Transverse colon (tissue), 4 donors: ENCODE results near the gene SEPSECS. TPM values are rescaled to one million over a fixed set of nuclear protein-coding genes. Genes with fewer than 3 reads are reported as not detected.
A peak's percentile ranks its signal among the peaks of the same experiment; 100 is the strongest.
"Not testable (repeated sequence)": the region's sequence is repeated elsewhere in the genome, so short reads cannot be mapped to it uniquely, and the experiment has no call there.

Experiments used
- DNase-seq: peaks from one replicate; pipeline ENCODE4 v3.0.0-alpha.2; 2019
- H3K27ac ChIP-seq, 4 donors: fragments of 200-600 bp; sonication (generic); 2 replicates each; pipeline ENCODE4 v1.5.1; 2016 to 2018; ENCODE audit warnings: inconsistent platforms in 4 of 4
- H3K27me3 ChIP-seq: fragments of 200-600 bp; sonication (generic); 2 replicates; pipeline ENCODE4 v1.5.1; 2017; ENCODE audit warnings: inconsistent platforms
- H3K36me3 ChIP-seq, 4 donors: fragments of 200-600 bp; sonication (generic); 2 replicates each; pipeline ENCODE4 v1.5.1; 2017 to 2019; ENCODE audit warnings: inconsistent platforms in 4 of 4
- H3K4me1 ChIP-seq, 4 donors: fragments of 200-600 bp; sonication (generic); 2 replicates each; pipeline ENCODE4 v1.5.1; 2017 to 2020; ENCODE audit warnings: inconsistent platforms in 4 of 4
- H3K4me3 ChIP-seq, 4 donors: fragments of 200-600 bp; sonication (generic); 1 replicate in 1 of 4; 2 replicates in 3 of 4; pipeline versions ENCODE4 v1.5.1 to v1.6.1; 2017 to 2019; ENCODE audit warnings: inconsistent platforms in 4 of 4
- H3K9me3 ChIP-seq, 2 donors: fragments of 200-600 bp; sonication (generic); 2 replicates each; pipeline ENCODE4 v1.5.1; 2017 to 2019; ENCODE audit warnings: inconsistent platforms in 2 of 2
- EP300 ChIP-seq: sonication (generic); formaldehyde crosslinking; IDR thresholded peaks from one replicate; pipeline ENCODE4 v1.6.1; 2017; ENCODE audit warnings: antibody characterized with exemption, low read depth
- POLR2A ChIP-seq: fragments of 450-650 bp; IDR thresholded peaks from one replicate; pipeline ENCODE4 v1.6.1; 2016; ENCODE audit warnings: antibody characterized with exemption, mild to moderate bottlenecking, moderate library complexity
- POLR2AphosphoS5 ChIP-seq, 3 donors: sonication (generic); formaldehyde crosslinking; IDR thresholded peaks; one replicate each; pipeline ENCODE4 v1.6.1; 2016; ENCODE audit warnings: antibody characterized with exemption in 3 of 3
- WGBS, 2 donors: methylation state at CpG; one replicate each; pipeline ENCODE4 v1.1.5; 2018; ENCODE audit warnings: low coverage in 1 of 2; 5-methylcytosine and 5-hydroxymethylcytosine counted together
- in situ Hi-C, 4 donors: fragments of 200-750 bp; cut with MboI; loops; one replicate each; pipeline versions ENCODE4 v1.15.0 to v1.15.1; 2017; ENCODE audit warnings: low sequenced_read_pairs in 3 of 4, low pct_ligation_motif_present in 1 of 4, low pct_unique_long_range_greater_than_20kb in 1 of 4
- intact Hi-C: fragments of 100-400 bp; cut with DNase I; formaldehyde crosslinking; loops from one replicate; pipeline ENCODE4 v1.15.1; 2023; ENCODE audit warnings: low total_unique reads
- total RNA-seq, 4 donors: library from RNA; depleted of rRNA; stranded (reverse); fragments of >200 nt; gene quantifications; one replicate each; pipeline ENCODE4 v1.1.0, GENCODE V29; 2016
- TF ChIP-seq, protein P1 (sequence below), 5 experiments: fragments of 200-600 bp in 3 of 5; fragments of 450-650 bp in 2 of 5; sonication (generic) in 3 of 5; IDR thresholded peaks; 1 replicate in 2 of 5; 2 replicates in 3 of 5; pipeline ENCODE4 v1.5.1; 2016 to 2017; ENCODE audit warnings: antibody characterized with exemption in 5 of 5, inconsistent platforms in 3 of 5, mild to moderate bottlenecking in 2 of 5, moderate library complexity in 1 of 5

Gene SEPSECS
- total RNA-seq, 4 donors from 2014 or later: 4.6 to 19.2 (median 16.5) TPM

- TF ChIP-seq POLR2AphosphoS5 (IDR thresholded peaks at IDR 0.05) (no peak), EP300 (no peak), POLR2A (no peak)
- TF ChIP-seq, protein P1, sequence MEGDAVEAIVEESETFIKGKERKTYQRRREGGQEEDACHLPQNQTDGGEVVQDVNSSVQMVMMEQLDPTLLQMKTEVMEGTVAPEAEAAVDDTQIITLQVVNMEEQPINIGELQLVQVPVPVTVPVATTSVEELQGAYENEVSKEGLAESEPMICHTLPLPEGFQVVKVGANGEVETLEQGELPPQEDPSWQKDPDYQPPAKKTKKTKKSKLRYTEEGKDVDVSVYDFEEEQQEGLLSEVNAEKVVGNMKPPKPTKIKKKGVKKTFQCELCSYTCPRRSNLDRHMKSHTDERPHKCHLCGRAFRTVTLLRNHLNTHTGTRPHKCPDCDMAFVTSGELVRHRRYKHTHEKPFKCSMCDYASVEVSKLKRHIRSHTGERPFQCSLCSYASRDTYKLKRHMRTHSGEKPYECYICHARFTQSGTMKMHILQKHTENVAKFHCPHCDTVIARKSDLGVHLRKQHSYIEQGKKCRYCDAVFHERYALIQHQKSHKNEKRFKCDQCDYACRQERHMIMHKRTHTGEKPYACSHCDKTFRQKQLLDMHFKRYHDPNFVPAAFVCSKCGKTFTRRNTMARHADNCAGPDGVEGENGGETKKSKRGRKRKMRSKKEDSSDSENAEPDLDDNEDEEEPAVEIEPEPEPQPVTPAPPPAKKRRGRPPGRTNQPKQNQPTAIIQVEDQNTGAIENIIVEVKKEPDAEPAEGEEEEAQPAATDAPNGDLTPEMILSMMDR (IDR thresholded peaks at IDR 0.05): no peak
- Histone ChIP-seq H3K9me3 (no peaks in the 10 kb centered on the region), H3K27ac (no peak overlapping the region), H3K4me1 (peaks cover 7 to 28% (median 17%) of the 10 kb centered on the region in 4 donors), H3K4me3 (no peak overlapping the region), H3K36me3 (no peaks in the 10 kb centered on the region), H3K27me3 (peaks cover 6% of the 10 kb centered on the region)
- intact Hi-C loops (no loop called here), in situ Hi-C loops (no loop called here)
- DNase-seq: no peak
- 54 to 72% methylated on average over 9 to 14 of the region's 14 CpGs for WGBS, 2 donors
These were observed 71.0 kb downstream of the SEPSECS start for GRCh38 chr4:25089051-25089763.

DNA sequence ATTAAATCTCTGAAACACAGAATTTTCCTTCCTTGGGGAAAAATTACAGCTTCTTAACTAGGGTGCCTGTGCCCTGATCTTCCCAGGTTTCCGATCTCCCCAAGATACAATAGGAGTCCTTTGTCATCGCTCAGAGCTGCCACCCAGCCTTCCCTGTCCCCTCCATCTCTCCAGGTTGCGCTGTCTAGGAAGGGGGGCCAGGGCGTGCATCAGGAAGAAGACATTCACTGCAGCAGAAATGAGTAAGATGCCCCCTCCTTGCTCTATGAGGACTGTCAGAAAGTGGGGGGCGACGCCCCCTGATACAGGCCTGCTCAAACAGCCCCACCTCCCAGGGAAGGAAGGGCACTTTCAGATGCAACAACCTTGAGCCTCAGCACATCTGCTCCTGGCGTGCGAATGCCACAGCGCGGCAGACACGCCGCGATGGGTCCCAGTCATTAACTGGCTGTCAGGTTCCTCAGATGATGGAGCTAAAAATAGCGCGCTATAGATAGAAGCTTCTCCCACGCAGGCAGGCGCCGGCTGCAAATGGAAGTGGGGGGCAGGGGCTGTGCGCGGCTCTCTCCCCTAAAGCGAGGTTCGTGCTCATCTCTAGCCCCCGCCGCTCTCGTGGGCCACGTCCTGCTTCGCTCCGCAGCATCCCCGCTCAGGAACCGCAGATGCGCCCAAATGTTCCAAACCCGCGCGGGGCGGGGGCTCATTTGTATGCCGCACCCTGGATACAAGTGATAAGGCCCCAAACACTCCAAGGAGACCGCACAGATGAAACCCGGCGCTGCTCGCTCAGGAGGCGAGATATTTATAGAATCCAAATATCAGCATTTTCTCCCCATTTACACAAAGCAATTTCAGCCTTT lies 71.9 kb downstream of the SEPSECS start:
- peak overlapping the region in 2 of 4 donors; percentile 4 to 32 for H3K4me3 ChIP-seq
- intact Hi-C loops: no loop called here
- no peak for DNase-seq
- H3K36me3 ChIP-seq: no peaks in the 10 kb centered on the region
- no peak overlapping the region for H3K27ac ChIP-seq
- H3K4me1 ChIP-seq: peaks cover 7 to 32% (median 21%) of the 10 kb centered on the region in 4 donors
- TF ChIP-seq, protein P1 (IDR thresholded peaks at IDR 0.05): no peak
- TF ChIP-seq EP300 (no peak), POLR2AphosphoS5 (IDR thresholded peaks at IDR 0.05) (peak in 1 of 3 donors; percentile 42), POLR2A (no peak)
- 55 to 96% methylated on average over 4 to 34 of the region's 41 CpGs for WGBS, 2 donors
- in situ Hi-C loops: no loop called here
- H3K27me3 ChIP-seq: peaks cover 6% of the 10 kb centered on the region
- no peaks in the 10 kb centered on the region for H3K9me3 ChIP-seq

DNA sequence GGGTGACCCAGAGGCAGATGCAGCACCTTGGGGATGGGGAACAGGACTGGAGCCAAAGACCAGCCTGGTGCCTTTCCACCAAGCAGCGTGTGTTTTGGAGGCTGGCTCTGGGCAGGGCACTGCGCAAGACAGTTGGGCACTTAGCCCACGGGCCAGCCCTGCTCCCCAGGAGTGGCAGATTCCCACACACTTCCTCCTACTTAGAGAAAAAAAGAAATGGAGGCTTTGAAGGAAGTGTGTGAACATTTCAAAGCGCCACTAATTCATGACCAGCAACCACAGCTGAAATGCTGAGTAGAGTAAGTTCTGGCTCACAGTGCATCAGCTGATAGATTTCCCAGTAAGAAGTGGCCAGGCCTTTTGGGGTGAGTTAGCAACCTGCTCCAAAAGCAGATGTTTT lies 74.6 kb downstream of the SEPSECS start:
- in situ Hi-C loops: no loop called here

DNA sequence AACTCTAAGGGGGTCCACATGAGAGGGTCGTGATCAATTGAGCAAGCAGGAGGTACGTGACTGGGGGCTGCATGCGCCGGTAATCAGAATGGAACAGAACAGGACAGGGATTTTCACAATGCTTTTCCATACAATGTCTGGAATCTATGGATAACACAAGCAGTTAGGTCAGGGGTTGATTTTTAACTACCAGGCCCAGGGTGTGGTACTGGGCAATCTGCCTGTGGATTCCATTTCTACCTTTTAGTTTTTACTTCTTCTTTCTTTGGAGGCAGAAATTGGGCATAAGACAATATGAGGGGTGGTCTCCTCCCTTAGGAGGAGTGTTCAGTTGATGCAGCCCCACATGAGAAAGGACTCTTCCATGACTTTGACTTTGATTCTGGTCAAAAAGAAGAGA lies 76.8 kb downstream of the SEPSECS start:
- H3K9me3 ChIP-seq, H3K36me3 ChIP-seq, H3K27ac ChIP-seq, in situ Hi-C loops, intact Hi-C loops, H3K27me3 ChIP-seq, H3K4me3 ChIP-seq: not testable (repeated sequence)
- WGBS, 2 donors: 40 to 78% methylated on average over 1 to 4 of the region's 4 CpGs
- H3K4me1 ChIP-seq: peaks cover 7 to 31% (median 24%) of the 10 kb centered on the region in 4 donors
- DNase-seq: peak; percentile 32

More for the DNA sequence above, 74.6 kb downstream of the SEPSECS start:
- H3K27ac ChIP-seq: peak overlapping the region in 1 of 4 donors; percentile 13
- peaks cover 7 to 37% (median 25%) of the 10 kb centered on the region in 4 donors for H3K4me1 ChIP-seq
- WGBS, 2 donors: 13 to 24% methylated on average over 2 to 4 of the region's 4 CpGs
- TF ChIP-seq, protein P1 (IDR thresholded peaks at IDR 0.05): no peak
- TF ChIP-seq EP300 (no peak), POLR2AphosphoS5 (IDR thresholded peaks at IDR 0.05) (no peak), POLR2A (no peak)
- peak; percentile 36 for DNase-seq
- intact Hi-C loops: no loop called here
- H3K9me3 ChIP-seq: no peaks in the 10 kb centered on the region
- H3K36me3 ChIP-seq: no peaks in the 10 kb centered on the region
- H3K4me3 ChIP-seq: no peak overlapping the region
- peaks cover 6% of the 10 kb centered on the region for H3K27me3 ChIP-seq
